C4-2B (cell line): ENCODE data around the gene EPB41L4B.
"Not testable (repeated sequence)": the region's sequence is repeated elsewhere in the genome, so short reads cannot be mapped to it uniquely, and the experiment has no call there.

Experiments used
- H3K27ac ChIP-seq: fragments of 450-650 bp; 2 replicates; pipeline ENCODE4 v1.5.1; 2017
- ZFX ChIP-seq: fragments of 450-650 bp; IDR thresholded peaks from 2 replicates; pipeline ENCODE4 v1.6.1; 2017
- TF ChIP-seq, protein P1 (sequence below): fragments of 450-650 bp; conservative IDR thresholded peaks from 2 replicates; pipeline ENCODE4 v1.5.1; 2017; ENCODE audit warnings: mild to moderate bottlenecking

Gene EPB41L4B

DNA sequence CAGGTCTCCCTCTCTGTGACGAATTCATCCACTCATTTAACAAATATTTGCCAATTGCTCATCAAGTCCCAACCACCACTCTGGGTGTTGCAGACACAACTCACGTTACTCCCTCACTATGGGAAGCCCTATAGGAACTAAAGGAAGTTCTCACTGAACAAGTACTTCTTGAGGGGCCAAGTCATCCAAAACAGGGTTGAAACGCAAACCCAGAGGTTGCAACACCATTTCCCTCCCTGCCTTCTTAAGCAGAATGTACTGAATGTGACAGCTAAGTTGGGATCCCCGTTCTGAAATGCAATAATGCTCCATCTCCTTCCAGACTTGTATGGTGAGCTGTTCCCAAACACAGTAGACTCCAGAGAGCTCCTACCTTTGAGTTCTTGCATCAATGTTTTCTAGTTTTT, 34.3 kb downstream of the EPB41L4B start:
- TF ChIP-seq ZFX: no peak
- TF ChIP-seq, protein P1, sequence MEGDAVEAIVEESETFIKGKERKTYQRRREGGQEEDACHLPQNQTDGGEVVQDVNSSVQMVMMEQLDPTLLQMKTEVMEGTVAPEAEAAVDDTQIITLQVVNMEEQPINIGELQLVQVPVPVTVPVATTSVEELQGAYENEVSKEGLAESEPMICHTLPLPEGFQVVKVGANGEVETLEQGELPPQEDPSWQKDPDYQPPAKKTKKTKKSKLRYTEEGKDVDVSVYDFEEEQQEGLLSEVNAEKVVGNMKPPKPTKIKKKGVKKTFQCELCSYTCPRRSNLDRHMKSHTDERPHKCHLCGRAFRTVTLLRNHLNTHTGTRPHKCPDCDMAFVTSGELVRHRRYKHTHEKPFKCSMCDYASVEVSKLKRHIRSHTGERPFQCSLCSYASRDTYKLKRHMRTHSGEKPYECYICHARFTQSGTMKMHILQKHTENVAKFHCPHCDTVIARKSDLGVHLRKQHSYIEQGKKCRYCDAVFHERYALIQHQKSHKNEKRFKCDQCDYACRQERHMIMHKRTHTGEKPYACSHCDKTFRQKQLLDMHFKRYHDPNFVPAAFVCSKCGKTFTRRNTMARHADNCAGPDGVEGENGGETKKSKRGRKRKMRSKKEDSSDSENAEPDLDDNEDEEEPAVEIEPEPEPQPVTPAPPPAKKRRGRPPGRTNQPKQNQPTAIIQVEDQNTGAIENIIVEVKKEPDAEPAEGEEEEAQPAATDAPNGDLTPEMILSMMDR: no peak

DNA sequence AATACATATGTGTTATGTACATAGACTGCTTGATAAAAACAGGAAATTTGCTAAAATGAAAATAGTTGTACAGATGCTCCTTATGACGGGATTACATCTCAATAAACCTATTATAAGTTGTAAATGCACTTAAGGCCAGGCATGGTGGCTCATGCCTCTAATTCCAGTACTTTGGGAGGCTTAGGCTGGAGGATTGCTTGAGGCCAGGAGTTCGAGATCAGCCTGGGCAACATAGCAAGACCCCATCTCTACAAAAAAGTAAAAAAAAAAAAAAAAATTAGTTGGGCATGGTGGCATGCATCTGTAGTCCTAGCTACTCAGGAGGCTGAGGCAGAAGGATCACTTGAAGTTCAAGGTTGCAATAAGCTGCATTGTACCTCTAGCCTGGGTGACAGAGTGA, 37.2 kb downstream of the EPB41L4B start:
- not testable (repeated sequence) for H3K27ac ChIP-seq

More for the DNA sequence above, 34.3 kb downstream of the EPB41L4B start:
- no peak overlapping the region; the same call in 1 of the 2 replicates for H3K27ac ChIP-seq

DNA sequence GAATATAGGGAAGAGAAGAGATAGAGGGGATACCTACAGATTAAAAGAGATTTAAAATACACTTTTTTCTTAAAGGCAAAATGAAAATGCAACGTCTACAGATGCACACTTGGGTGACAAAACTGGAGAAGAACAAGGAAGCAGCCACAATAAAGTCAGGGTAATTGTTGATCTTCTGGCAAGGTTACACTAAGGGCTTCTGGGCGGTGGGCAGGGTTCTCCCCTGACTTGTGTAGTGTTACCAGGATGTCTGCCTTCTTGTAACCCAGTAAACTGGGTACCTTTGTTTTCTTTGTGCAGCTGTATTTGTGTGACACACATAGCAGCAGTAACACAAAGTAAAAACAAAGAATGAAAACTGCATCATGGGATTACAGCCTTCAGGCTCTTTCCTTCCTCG, 37.8 kb downstream of the EPB41L4B start:
- no peak overlapping the region for H3K27ac ChIP-seq
- TF ChIP-seq, protein P1: no peak
- TF ChIP-seq ZFX: no peak

DNA sequence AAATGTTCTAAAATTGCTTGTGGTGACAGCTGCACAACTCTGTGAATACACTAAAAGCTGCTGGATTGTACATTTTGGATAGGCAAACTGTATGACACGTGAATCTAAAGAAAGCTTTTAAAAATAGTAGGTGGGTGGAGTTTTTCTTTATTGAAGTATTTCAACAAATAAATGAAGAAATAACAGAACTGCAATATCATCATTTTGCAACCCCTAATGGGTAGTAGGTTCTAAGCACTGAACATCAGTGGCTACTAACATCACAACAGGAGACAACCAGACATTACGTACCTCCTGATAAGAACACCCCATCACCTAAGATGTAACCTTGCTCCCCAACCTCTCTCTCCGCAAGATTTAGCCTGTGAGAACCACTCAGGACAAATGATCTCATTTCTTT, 38.6 kb downstream of the EPB41L4B start:
- H3K27ac ChIP-seq: no peak overlapping the region
- TF ChIP-seq, protein P1: no peak
- TF ChIP-seq ZFX: no peak

DNA sequence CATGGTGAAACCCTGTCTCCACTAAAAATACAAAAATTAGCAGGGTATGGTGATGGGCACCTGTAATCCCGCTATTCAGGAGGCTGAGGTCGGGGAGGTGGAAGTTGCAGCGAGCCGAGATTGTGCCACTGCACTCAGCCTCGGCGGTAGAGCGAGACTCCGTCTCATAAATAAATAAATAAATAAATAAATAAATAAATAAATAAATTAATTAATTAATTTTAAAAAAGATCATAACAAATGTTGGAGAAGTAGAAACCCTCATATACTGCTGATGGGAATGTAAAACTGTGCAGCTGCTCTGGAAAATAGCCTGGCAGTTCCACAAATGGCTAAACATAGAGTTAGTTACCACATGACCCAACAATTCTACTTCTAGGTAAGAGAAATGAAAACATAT, 39.3 kb downstream of the EPB41L4B start:
- no peak overlapping the region for H3K27ac ChIP-seq
- TF ChIP-seq ZFX: no peak
- TF ChIP-seq, protein P1: no peak

DNA sequence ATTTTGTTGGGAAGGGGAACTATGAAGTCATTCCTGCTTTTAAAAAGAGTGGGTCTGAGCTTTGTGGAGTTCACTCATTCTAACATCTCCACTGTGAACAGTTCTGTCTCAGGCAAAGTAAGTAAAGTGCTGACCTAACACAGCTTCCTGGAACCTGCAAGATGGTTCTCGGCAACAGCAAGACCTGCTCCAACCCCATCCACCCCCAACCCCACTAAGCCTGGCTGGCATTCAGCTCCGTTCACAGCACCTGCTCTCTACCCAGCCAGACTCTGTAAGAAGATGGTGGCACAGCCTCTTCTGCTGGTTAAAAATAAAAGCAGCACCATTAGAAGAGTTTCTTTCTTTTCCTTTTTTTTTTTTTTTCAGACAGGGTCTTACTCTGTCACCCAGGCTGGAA, 42.0 kb downstream of the EPB41L4B start:
- TF ChIP-seq, protein P1: no peak
- no peak for TF ChIP-seq ZFX
- H3K27ac ChIP-seq: no peak overlapping the region

DNA sequence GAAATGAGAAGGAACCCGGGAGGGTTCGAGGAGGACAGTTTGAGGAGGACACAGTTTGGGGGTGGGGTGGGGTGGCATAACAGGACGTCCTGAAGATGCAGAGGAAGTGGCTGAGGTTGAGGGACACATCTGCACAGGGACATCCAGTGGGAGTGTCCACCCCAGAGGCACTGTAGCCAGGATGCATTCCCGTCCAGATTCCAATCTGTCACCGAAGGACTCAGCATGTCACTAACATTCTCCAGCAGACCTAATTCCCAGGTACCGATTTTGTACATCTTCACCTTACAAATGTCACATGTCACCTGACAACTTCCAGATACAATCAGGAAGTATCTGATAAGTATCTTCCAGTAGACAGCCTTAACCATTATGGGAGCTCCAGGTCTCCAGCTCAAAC, 42.6 kb downstream of the EPB41L4B start:
- no peak for TF ChIP-seq ZFX
- TF ChIP-seq, protein P1: no peak

DNA sequence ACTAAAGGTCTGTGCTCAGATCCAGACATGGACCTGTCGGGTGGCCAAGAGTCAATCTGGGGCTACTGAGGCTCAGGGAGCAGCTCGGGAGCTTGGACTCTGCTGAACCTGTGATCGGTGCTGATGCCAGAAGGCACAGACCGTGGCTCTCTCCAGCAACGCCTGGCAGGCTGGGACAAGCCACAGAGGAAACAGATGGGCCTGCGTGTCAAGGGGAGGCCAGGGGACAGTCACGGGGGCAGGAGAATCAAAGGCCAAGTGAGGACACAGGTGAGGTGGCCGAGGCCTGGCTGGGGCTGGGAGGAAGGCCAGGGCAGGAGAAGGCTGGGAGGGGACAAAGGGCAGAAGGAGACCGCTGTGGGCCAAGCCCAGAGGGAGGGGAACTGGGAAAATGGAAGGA, 43.4 kb downstream of the EPB41L4B start:
- TF ChIP-seq, protein P1: no peak
- TF ChIP-seq ZFX: no peak
- H3K27ac ChIP-seq: no peak overlapping the region

More for the DNA sequence above, 42.6 kb downstream of the EPB41L4B start:
- no peak overlapping the region for H3K27ac ChIP-seq
